ENCODE data around the gene EIF5A. TPM values are rescaled to one million over a fixed set of nuclear protein-coding genes. Genes with fewer than 3 reads are reported as not detected.

EIF5A gene
- total and polyA plus RNA-seq, 12 donors, result 110 to 666 (median 342) TPM

GRCh38 chr17:7311110-7311705 lies 3.8 kb downstream of the EIF5A start:
- peaks cover 0 to 47% of the 10 kb centered on the region in 2 donors for H3K36me3 ChIP-seq (replicated peaks in 1 of 2)
- peak overlapping the region in 1 of 5 donors; percentile 31 for H3K27ac ChIP-seq
- H3K27me3 ChIP-seq, result no peaks in the 10 kb centered on the region
- TF ChIP-seq POLR2A (IDR thresholded peaks at IDR 0.05), result no peak
- no peak for TF ChIP-seq CTCF (IDR thresholded peaks at IDR 0.05)
- peaks cover 32 to 63% of the 10 kb centered on the region in 2 donors for H3K4me1 ChIP-seq (replicated peaks in 1 of 2)
- intact Hi-C loops (cut with DNase I), result no loop called here
- WGBS, 4 donors, result 49 to 60% (median 57%) methylated on average over 7 of the region's 7 CpGs
- no peaks in the 10 kb centered on the region for H3K9me3 ChIP-seq (replicated peaks in 1 of 3)
- no peak overlapping the region for H3K4me3 ChIP-seq
- no peak for DNase-seq

DNA sequence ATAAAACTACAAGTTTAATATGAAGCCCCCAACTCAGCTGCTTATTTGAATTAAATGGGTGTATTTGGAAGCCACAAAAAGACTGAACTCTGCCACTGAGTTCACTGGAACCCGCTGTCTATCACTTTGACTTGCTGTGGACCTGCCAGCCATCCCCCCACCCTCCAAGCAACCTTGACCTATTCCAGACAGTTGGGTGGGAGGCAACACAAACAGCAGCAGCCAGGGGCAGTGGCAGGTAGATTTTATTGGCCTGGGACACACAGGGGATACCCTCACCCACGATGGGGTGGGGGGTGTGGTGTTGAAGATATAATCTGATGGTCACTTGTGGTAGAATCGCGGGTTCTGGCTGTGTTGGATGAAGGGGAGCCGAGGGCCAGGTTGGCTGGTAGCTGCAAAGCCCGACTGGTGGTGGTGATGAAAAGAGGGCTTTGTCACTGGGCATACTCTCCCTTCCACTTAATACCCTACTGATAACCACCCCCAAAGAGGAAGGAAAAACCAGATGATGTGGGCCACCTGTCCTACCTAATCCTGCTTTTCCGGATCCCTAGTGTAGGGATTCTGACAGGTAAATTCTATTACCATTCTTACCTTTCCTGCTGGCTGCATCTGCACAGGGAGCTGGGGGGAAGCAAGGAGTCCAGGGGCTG lies 5.1 kb downstream of the EIF5A start:
- no peaks in the 10 kb centered on the region for H3K27me3 ChIP-seq
- H3K27ac ChIP-seq, result peak overlapping the region in 2 of 5 donors; percentile 14 to 66
- H3K4me1 ChIP-seq (replicated peaks in 1 of 2), result peaks cover 32 to 63% of the 10 kb centered on the region in 2 donors
- peak in 1 of 7 donors; percentile 29 for DNase-seq
- intact Hi-C loops (cut with DNase I), result no loop called here
- TF ChIP-seq CTCF (IDR thresholded peaks at IDR 0.05), result no peak
- no peak for TF ChIP-seq POLR2A (IDR thresholded peaks at IDR 0.05)
- no peaks in the 10 kb centered on the region for H3K9me3 ChIP-seq (replicated peaks in 1 of 3)
- no peak overlapping the region for H3K4me3 ChIP-seq
- peaks cover 0 to 53% of the 10 kb centered on the region in 2 donors for H3K36me3 ChIP-seq (replicated peaks in 1 of 2)
- WGBS, 4 donors, result 55 to 59% (median 56%) methylated on average over 7 of the region's 7 CpGs

DNA sequence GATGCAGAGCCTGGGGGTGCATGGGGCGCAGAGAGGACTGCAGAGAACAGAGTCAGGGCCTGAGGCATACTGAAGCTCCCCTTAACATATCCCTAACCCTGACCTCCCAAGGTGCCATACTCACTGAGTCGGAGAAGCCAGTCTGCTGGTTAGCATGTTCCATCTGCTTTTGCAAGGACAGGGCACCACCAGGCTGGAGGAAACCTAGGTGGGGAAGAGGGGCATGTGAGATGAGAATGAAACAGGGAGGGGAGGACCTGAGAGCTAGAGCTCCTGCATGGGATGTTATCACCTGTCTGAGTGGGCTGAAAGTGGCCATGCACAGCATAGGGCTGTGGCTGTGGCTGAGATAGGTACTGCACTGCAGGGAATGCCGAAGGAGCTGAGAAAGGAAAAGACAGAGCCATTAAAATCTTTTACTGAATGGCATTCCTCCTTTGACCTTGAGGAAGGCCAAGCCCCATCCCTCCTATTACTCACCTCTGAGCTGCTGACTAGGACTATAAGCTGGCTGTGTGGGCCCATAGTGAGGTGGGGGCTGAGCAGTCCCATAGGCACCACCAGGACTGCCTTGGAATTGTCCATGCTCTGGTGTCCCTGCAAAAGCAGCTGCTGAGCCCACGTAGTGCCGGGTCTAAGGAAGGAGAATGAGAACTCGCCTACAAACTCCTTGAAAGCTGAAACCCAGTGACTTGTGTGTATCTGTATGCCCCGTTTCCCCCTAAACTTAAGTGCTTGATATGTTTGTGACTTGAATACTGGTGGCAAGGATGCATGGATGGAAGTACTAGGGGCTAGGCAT lies 5.9 kb downstream of the EIF5A start:
- Histone ChIP-seq H3K36me3 (replicated peaks in 1 of 2) (peaks cover 0 to 61% of the 10 kb centered on the region in 2 donors), H3K27me3 (no peaks in the 10 kb centered on the region), H3K4me3 (no peak overlapping the region), H3K27ac (peak overlapping the region in 2 of 5 donors; percentile 66 to 93), H3K4me1 (replicated peaks in 1 of 2) (peaks cover 32 to 63% of the 10 kb centered on the region in 2 donors), H3K9me3 (replicated peaks in 1 of 3) (no peaks in the 10 kb centered on the region)
- TF ChIP-seq POLR2A (IDR thresholded peaks at IDR 0.05), result peak in 1 of 2 donors; percentile 6
- TF ChIP-seq CTCF (IDR thresholded peaks at IDR 0.05), result peak in 4 of 6 experiments; percentile 25 to 45 (median 37)
- peak in 3 of 7 donors; percentile 35 to 42 (median 36) for DNase-seq
- intact Hi-C loops (cut with DNase I), result no loop called here
- WGBS, 4 donors, result 51 to 63% (median 56%) methylated on average over 7 of the region's 7 CpGs

All from adrenal gland (tissue), 12 donors.